HG02571 (cell line): ENCODE data around the gene STK11IP.

Source experiments
- ATAC-seq: cut with Tn5 transposase; IDR thresholded peaks from one replicate; pipeline ENCODE4 v1.9.1; 2021; ENCODE audit warnings: mild to moderate bottlenecking, moderate library complexity; ENCODE audit not compliant: unreplicated experiment

The STK11IP gene

GRCh38 chr2:219631904-219632759, 34.5 kb downstream of the STK11IP start:
- no peak for ATAC-seq

DNA sequence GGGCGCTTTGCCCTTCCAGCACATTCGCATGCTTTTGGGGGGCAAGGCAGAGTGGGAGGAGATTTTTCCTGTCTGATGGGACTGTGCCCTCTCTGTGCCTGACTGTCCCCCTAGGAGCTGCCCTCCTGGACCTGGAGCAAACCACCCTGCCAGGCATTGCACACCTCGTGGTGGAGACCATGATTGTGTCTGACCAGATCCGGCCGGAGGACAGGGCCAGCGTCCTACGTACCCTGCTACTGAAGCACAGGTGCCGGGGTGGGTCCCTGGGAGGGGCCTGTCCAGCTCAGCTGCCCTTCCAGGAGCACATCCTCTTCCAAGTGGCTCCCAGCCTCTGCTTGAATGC, 35.1 kb downstream of the STK11IP start:
- no peak for ATAC-seq

DNA sequence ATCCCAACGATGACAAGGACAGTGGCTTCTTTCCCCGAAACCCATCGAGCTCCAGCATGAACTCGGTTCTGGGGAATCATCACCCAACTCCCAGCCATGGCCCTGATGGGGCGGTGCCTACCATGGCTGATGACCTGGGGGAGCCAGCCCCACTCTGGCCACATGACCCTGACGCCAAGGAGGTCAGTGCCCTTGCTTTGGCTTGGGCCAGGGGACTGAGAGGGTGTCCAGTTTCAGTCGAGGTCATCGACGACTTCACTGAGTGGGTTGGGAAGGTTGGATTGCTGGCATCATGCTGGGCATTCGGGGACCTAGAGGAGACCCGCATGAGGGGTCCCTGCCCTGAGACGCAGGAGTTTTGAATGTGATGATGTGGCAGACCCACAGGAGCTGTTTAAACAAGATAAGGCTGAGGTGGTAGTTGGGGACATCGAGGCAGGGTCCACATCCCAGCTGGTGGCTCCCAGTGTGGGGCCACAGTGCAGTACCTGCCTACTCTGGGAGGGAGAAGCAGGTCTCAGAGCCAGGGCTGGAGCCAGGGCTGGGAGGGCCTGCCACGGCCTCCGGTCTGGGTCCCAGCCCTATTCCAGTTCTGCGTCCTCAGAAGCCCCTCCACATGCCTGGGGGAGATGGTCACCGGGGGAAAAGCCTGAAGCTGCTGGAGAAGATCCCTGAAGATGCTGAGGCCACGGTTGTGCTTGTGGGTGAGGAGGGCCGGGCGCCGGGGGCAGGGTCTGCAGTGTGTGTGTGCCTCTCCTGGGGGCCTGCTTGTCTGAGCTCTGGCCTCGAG, 35.8 kb downstream of the STK11IP start:
- no peak for ATAC-seq

- ATAC-seq = no peak
These were observed 36.7 kb downstream of the STK11IP start for GRCh38 chr2:219634171-219634940.

DNA sequence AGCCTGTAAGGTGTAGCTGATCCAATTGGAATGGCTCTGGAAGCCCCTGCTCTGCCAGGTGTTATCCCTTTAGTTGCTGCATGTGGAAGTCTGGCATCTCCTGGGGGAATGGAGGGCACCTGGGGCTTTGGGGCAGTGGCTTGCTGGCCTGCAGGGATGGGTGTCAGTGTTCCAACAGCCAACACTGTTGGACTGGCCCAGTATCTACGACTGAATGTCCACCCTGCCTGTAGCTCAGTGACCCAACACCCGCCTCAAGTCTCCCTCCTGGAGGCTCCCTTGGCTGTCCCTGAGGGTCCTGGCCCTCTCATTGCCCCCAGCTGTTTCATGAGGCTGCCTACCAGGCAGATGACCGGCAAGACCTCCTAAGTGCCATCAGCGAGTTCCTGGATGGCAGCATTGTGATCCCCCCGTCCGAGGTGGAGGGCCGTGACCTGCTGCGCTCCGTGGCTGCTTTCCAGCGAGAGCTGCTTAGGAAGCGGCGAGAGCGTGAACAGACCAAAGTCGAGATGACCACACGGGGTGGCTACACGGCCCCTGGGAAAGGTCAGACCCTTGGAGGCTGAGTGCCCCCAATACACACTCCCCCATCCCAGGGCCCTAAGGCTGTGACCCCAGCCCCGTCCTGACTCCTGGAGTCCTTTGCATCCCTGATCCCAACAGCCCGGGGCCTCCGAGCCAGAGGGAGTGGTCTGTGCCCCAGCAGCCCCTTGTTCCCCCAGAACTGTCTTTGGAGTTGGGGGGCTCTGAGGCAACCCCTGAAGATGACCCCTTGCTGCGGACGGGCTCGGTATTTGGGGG, 37.5 kb downstream of the STK11IP start:
- no peak for ATAC-seq

DNA sequence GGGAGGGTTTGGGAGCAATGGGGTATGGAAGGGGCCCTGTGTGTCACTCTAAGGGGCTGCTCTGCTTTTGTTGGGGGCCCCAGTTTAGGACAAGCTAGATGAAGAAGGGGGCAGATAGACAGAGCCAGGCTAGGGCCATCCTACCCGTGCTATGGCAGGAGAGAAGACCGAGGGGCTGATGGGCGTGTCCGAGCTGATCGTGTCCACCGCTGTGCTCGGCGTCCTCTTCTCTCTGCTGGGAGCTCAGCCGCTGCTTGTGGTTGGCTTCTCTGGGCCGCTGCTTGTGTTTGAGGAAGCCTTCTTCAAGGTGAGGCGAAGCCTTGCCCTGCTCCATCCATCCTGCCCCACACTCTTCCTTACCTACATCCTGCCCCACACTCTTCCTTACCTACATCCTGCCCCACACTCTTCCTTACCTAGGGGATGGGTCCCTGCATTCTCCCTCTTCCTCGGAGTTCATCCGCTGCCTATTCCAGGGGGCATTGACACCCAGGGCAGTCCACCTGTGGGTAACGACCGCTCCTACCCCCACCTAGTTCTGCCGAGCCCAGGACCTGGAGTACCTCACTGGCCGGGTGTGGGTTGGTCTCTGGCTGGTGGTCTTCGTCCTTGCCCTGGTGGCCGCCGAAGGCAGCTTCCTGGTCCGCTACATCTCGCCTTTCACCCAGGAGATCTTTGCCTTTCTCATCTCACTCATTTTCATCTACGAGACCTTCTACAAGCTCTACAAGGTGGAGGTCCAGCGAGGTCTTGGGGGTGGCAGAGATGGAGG, 38.7 kb downstream of the STK11IP start:
- ATAC-seq = no peak

- ATAC-seq = no peak
These were observed 39.5 kb downstream of the STK11IP start for GRCh38 chr2:219636941-219637841.

DNA sequence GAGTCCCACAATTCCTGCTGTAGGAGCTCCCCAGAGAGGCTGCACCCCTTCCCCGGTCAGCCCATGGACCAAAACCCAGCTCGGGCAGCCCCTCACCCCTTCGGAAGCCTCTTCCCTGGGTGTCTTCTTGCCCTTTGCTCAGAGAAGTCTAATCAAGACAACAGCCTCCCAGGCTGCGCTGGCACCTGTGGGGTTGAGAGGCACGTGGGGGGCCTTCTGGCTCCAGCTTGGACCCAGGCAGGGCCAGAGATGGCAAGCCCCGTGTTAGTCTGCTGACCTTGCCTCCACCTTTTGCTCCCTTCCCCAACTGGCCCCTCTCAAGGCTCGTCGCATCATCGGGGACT, 40.2 kb downstream of the STK11IP start:
- ATAC-seq = no peak

DNA sequence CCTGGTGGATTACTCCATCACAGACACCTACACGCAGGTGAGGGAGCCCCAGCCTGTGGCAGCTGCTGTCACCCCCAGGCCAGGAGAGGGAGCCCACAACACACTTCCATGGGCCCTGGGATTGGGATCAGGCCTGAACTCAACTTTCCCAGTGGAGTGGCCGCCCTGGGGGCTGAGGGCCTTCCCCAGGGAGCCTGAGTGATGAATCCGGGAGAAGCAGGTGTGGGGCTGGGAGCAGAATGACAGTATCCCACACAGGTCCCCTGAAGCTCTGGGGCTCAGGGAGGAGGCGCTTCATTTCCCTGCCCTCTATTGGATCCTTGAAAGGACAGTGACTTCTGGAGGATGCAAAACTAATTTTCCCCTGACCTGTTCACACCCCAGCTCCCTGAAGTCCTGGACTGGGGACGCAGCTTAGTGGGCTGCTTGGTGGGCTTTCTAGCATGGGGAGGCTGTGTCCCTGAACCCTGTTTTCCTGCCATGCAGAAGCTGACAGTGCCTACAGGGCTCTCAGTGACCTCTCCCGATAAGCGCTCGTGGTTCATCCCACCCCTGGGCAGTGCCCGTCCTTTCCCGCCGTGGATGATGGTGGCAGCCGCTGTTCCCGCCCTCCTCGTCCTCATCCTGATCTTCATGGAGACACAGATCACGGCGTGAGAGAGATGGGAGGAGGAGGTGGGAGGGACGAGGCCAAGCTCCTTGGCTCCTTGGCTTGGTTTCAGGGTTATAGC, 40.7 kb downstream of the STK11IP start:
- no peak for ATAC-seq

- ATAC-seq = no peak
These were observed 41.5 kb downstream of the STK11IP start for GRCh38 chr2:219638948-219639755.

GRCh38 chr2:219641390-219642068, 43.9 kb downstream of the STK11IP start:
- ATAC-seq = no peak

DNA sequence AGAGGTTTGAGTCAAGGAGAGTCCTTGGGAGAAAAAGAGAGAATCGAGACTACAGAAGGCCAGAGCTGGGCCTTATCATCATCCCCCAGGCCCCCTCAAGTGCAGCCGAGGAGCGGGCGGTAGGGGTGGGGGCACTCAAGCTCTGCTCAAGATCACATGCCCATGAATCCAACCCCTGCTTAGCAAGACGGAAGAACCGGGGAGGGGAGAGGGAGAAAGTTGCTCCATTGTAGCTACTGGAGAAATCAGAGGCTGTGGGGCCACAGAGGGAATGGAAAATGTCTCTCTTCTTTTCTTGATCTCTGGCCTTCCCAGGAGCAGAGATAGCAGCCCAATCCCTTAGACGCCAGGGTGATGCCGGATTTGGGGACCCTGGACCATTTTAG, 44.4 kb downstream of the STK11IP start:
- ATAC-seq = no peak

DNA sequence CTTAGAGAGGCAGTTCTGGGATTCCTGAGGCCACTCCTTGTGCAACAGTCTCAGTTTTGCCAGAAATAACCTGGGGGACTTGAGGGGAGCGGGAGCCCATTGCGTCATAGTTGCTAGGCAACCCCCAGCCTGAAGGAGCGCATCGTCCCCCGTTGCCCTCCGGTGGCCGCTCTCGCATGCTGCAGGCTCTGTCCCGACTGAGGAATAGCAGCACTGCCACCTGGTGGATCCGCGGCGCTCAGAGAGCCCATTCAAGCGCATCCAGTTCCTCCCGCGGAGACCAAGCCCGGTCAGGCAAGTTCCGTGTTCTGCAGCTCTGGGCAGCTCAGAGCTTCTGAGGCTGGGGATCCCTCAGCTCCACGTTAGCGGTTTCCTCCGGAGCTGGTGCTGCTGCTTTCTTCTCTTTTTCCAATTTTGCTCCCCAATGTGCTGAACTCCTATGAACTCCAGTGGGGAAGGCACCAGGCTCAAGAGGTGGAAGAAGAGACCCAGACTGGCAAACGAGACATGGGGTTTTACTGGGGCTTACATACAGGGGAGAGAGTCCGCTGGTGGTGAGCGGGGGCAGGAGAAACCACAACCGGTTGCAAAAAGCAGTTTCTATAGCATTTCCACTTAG, 44.9 kb downstream of the STK11IP start:
- peak; percentile 97 for ATAC-seq

GRCh38 chr2:219643084-219643473, 45.4 kb downstream of the STK11IP start:
- ATAC-seq = no peak

DNA sequence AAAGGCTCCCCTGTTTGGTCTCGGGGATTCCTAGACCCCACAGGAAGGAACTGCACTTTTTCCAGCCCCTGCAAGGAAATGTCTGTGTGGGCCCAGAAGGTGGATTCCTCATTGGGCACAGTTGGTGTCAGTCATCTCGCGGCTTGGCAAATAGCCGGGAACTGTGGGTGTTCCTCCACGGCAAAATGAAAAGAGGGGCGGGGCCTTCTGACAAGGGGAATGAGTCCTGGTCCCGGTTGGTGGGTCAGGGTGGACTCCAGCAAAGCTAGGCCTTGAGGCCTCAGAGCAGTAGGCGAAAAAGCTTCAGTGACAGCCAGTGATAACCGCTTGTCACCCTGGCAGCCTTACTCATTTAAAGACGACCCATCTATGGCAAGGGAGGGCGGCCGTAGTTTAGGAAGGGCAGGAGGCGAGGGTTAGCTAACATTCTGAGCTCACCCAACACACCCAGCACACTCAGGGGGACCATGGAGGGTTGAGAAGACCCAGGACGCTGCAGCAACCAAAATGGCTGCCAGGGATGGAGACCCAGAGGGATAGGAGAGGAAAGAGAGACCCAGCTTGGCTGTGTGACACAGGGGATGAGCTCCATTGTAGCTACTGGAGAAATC, 46.2 kb downstream of the STK11IP start:
- ATAC-seq = no peak

- no peak for ATAC-seq
These were observed 47.3 kb downstream of the STK11IP start for GRCh38 chr2:219644801-219645480.
